ENCODE data around the gene LRRC46.

Gene LRRC46

GRCh38 chr17:47871048-47871447, 39.6 kb downstream of the LRRC46 start:
- no peak overlapping the region for H3K4me3 ChIP-seq (ENCODE audit: low read depth, low read length)
- TF ChIP-seq CTCF (IDR thresholded peaks at IDR 0.05; ENCODE audit: borderline replicate concordance, insufficient read depth, low read depth, low read length): no peak

DNA sequence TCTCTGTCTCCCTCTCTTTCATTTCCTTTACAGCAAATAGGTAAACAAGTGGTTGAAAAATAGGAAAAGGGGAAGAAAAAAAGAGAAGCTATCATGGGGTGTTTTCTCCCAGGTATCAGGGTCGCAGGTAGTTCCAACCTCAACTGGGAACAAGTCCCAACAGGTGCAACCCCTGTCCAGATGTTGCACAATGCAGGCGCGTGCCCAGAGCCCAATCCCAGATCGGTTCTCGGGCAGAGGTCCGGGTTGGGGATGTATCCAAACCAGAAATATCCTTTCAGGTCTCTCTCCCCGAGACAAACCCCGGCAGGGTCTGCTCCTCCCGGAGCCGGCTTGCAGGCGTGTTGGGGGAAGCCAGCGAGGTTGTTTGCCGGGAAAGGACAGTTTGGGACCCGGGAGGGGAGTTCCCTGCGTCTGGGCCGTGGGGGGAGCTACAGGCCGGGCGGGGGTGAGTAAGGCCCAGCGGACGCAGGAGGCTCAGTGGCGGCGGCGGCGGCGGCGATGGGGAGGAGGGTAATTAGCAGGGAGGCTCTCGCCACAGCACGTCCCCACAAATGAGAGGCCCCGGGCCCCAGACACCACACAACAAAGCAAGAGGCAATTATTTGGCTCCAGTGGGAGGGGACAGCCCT, 40.7 kb downstream of the LRRC46 start:
- TF ChIP-seq CTCF (IDR thresholded peaks at IDR 0.05; ENCODE audit: borderline replicate concordance, insufficient read depth, low read depth, low read length): no peak
- H3K4me3 ChIP-seq (ENCODE audit: low read depth, low read length): no peak overlapping the region

DNA sequence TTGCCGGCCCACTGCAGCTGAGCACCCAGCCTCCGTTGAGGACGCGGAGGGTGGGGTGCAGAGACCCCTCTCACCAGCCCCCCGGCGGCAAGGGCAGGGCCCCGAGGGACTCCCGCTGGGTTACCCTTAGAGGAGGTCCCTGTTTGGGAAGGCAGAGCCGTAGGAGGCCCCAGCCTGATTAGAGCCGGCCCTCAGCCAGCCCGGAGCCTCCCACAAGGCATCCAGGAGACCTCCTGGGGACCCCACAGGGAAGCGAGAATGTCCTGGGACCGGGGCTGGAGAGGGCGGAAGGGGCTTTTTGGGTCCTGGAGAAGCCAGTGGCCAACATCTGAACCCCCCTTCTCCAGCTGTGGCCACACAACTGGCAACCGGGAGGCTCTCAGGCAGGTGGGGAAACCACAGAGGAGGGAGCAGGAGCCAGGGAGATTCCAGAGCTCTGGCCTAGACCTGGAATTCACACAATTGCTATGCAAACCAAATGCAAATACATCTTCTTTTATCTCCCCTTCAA, 41.2 kb downstream of the LRRC46 start:
- no peak overlapping the region for H3K4me3 ChIP-seq (ENCODE audit: low read depth, low read length)
- no peak for TF ChIP-seq CTCF (IDR thresholded peaks at IDR 0.05; ENCODE audit: borderline replicate concordance, insufficient read depth, low read depth, low read length)

GRCh38 chr17:47873200-47874090, 42.0 kb downstream of the LRRC46 start:
- no peak for TF ChIP-seq CTCF (IDR thresholded peaks at IDR 0.05; ENCODE audit: borderline replicate concordance, insufficient read depth, low read depth, low read length)
- H3K4me3 ChIP-seq (ENCODE audit: low read depth, low read length): no peak overlapping the region

DNA sequence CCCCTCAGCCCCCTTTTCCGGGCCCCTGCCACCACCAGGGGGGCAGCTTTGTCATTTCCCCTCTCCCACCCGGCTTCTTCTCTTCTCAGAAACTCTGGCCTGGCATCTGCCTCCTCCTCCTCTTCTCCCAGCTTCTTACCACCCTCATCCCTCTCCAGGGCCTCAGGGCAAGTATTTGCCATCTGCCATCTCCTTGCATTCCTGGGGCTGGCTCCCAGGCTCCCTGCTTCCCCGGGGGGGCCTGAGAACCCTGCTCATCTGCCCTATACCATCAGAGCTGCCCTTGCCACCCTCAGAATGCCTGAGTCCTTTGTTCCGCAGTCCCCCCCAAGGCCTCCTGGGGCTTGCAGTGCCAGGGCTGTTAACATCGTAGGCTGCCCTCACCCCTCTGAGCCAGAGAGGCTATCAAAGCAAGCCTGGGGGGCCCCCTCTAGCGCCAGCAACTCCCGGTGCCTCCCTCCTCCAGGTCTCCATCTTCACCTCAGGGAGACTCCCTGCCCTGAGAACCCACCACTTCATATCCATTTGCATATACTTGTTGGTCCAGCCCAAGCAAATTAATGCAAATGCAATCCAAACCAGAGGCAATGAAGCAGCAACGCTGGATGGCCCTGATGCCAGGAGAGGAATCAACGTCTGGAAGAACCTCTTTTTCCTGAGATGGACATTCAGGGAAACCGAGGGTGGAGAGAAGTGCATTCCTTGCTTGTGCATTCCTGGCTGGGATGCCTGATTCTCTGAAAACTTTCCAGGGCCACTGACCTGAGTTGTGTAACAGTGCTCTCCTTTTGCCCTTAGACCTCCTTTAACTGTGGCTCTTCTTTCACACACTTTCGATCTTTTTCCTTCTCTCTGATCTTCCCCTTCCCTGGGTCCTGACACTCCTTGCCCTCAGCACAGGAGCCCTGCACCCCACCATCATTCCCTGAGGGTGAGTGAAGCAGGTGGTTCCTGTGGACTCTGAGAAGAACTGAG, 43.8 kb downstream of the LRRC46 start:
- H3K4me3 ChIP-seq (ENCODE audit: low read depth, low read length): no peak overlapping the region
- no peak for TF ChIP-seq CTCF (IDR thresholded peaks at IDR 0.05; ENCODE audit: borderline replicate concordance, insufficient read depth, low read depth, low read length)

- no peak for TF ChIP-seq CTCF (IDR thresholded peaks at IDR 0.05; ENCODE audit: borderline replicate concordance, insufficient read depth, low read depth, low read length)
- no peak overlapping the region for H3K4me3 ChIP-seq (ENCODE audit: low read depth, low read length)
Measured at GRCh38 chr17:47877368-47878034, 46.0 kb downstream of the LRRC46 start.
